GM18519 (cell line): Measurements from ENCODE around the gene ISX.

ENCODE experiments used
- ATAC-seq: cut with Tn5 transposase; IDR thresholded peaks from one replicate; pipeline ENCODE4 v1.9.1; 2021; ENCODE audit warnings: mild to moderate bottlenecking, moderate library complexity; ENCODE audit not compliant: unreplicated experiment, low FRiP score

The ISX gene

DNA sequence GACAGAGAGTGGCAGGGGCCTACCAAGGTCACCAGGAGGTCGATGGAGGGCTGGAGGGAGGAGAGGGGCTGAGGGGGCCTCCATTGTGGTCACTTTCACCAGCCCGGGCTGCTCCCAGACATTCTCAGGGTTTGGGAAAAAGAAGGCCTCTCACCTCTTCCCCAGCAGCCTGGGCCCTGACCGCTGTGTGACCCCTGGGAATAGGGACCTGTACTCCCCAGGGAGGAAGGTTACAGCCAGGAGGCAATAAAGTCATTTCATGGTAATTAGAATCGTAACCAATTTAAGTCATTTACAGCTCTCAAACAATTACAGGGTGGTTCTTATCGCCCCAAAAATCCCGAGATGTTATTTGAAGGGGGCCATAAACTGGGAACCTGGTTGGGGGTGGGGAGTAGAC is 37.8 kb downstream of the ISX start:
- ATAC-seq = no peak

DNA sequence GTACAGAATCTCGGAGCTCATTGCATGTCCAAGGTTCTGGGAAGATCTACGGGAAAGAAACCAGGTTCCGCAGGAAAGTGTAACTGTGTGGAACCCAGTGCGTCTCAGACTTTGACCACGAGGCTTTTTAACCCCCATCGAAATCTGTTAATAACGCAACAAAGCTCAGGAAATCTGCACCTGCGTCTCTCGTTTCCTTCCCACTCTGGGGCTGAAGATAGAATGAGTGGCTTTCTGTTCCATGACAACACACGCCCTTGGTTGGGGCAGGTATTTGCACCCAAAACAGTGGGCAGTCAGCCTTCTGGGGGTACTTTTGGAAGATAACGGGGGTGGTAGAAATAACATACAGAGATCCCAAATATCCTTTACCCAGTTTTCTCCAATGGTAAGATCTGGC is 38.5 kb downstream of the ISX start:
- ATAC-seq = no peak

DNA sequence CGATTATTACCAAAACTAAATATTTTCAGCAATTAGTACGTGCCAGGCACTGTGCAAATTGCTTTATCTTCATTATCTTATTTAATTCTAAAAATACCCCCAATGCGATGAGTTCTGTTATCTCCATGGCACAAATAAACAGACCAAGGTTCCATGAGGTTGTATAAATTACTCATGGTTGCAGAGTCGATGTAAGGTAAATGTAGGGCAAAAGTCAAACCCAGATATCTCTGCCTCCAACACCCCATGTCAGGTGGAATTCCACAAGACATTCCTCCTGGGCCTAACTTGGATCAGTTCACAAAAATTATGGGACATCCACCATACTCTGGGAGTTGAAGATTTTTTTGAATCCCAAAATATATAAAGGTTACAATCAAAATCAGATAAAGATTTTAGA is 43.7 kb downstream of the ISX start:
- no peak for ATAC-seq

DNA sequence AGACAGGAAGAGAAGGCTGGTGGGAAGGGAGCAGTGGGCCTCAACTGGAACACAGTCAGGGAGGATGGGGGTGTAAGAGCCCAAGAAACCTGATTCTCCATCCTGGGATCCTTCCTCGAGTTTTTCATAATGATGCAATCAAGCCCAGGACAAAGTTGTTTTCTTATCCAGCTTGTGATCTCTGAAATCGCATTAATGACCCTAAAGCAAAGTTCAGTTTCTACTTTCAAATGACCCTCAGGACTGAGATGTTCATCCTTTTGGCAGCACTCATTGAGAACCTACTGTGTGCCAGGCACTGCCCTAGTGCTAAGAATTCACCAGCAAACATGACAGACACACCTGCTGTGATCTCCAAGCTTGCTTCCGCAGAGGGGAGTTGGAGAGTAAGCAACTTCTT is 45.3 kb downstream of the ISX start:
- ATAC-seq = no peak

DNA sequence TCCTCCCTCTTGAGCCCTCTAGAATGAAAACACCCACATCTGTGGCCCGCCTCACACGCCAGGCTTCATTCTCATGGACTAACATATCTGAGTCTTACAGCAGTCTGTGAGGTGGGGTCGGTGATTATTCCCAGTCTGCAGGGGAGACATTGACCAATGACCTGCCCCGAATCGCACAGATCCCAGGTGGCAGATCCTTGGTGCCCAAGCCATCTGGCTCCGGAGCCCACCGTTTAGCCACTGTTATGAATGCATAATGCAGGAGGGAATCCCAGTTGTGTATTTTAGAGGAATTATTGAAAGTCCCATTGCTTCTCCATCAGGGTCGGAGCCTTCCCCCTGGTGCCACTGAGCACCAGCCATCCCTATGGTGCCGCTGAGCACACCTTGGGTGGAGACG is 47.4 kb downstream of the ISX start:
- ATAC-seq = no peak

DNA sequence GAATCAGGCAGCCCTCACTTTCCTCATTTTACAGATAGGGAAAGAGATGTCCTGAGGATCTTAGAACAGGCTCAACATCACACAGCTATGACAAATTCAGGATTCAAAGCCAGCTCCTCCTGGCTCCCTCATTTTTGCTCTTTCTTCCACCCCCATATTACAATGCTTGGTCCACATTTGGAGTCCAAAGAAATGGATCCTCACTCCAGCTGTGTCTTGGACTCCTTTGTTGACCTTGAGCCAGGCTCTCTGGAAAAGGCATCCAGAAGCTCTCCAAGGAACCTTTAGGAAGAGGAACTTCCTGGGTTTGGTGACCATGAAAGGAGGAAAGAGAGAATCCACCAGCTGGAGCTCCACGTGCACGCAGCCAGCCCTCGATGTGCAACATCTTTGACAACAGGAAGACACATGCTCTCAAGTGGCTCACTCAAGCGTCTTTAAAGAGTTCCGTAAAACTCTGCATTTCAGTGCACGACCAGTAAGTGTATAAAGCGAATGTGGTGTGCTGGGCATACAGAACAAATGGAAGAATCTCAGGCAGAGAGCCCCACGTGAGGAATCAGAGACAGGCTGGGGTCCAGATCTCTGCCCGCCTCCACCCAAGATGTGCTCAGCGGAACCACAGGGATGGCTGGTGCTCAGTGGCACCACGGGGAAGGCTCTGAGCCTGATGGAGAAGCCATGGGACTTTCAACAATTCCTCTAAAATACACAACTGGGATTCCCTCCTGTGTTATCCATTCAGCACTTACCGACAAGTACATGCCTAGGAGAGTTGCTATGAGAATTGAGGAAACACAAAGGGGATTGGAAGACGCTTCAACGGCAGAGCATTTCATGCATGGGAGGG is 48.4 kb downstream of the ISX start:
- no peak for ATAC-seq

DNA sequence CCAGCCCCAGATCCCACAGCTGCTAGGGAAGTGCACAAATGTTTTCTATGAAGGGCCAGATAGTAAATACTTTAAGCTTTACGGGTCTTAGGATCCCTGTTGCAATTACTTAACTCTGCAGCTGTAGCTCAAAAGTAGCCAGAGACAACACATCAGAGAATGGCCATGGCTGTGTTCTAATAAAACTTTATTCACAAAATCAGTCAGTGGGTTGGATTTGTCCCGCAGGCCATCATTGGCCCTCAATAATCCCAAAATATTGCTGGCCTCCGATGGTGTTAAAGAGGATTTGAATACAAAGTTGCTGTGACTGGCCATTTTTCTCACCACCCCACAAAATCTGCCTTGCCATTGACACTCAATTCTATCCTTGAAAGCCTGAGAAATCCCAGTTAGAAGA is 49.6 kb downstream of the ISX start:
- no peak for ATAC-seq

DNA sequence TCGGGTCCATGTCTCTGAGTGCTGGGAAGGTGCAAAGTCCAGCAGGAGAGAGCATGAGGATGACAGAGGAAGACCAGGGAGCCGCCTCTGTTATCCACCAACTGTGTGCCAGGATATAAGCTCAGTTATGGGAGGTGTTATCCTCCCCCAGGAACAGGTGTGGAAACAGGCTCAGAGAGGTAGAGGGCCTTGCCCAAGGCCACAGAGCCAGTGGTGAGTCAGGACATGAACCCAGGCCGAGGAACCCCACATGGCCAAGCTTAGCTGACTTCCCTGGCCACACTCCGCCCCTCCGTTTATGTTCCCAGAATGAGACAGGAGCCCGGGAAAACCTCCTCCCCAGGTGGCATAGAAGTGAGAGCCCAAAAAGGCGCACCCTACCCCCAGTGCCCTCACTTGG is 50.3 kb downstream of the ISX start:
- no peak for ATAC-seq

DNA sequence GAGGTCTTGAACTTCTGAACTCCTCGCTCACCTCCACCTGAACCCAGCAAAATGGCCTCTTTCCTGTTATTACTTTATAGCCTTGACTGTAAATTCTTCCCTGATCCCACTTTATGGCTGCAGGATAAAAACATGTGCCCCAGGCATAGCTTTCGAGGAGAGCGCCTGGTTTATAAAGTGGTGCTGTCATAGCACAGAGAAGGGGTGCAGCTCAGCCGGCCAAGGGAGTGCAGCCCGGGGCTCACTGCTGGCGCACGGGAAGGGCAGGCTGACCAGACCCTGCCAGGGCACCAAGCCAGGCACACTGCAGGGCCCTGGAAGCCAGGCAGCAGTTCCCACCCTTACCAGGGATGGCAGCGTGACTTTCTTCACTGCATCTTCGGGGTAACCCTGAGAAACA is 50.9 kb downstream of the ISX start:
- ATAC-seq = no peak

DNA sequence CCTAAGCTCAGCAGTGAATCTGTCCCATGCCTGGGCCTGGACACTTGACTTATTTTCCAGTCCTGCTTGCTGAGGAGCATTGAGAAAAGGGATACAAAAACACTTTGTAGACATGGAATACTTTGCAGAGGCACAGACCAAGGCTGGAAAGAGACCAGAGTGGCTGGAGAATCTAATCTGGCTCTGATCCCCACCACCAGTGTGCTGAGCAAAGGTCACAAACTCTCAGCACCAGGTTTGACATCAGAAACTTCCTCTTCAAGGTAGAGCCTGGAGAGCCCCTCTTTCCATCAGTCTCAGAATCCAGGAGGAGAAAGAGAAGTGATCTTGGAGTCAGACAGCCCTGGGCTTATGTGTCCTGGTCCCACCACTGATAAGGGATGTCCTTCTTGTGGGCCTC is 53.5 kb downstream of the ISX start:
- no peak for ATAC-seq

DNA sequence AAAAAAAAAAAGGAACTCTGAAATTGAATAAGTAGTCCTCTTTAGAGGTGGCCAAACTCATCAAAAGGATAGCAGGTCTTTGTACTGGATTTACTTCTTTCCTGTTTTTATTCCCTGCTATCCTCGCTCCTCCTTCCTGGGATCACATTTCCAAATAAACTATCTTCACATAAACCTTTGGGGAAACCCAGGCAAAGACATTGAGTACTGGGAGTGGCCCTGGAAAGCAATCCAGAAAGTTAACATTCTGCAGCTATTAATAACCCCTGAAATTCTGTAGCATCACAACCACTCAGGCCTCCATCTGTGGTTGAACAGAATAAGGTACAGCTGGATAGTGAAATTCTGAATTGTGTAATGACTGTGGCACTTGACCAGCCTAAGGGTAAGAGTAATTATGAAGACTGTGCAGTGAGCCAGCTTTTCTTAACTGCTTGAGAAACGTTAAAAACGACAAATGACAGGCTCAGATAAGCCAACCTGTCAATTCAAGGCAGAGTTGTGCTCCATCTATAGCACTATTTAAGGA is 58.8 kb downstream of the ISX start:
- ATAC-seq = no peak

DNA sequence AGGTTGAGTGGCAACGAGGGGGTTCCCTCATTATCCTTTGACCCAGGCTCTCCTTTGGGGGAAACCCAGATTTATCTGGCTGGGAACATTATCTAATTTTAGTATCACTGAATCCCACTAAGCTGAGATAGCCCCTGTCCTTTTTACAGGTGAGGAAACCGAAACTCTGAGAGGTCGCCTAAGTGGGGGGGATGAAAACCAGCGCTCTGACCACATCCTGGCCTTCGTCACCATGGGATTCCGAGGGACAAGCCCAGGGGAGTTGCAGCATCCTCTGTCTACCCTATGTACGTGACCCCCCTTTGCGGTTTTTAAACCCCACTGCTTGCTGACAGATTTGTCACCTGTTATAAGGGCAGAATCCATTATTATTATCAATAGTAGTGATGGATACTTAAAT is 61.0 kb downstream of the ISX start:
- ATAC-seq = no peak

DNA sequence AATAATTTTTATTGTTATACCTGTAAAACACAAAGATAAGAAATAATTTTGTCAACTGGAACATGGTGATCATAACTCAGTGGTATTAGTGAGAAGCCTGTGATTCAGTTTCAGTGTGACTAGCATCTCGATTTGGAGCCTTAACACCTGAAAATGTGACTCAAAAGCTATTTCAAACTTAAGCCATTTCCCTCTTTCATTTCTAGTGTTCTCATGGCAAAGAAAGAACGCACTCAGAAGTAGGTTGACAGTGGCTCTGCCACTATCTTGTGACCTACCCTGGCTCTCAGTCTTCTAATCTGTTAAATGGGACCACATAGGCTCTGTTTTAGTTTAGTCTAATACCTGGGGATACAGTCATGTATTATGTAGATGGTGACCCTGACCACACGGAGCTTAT is 62.7 kb downstream of the ISX start:
- peak; percentile 35 for ATAC-seq

DNA sequence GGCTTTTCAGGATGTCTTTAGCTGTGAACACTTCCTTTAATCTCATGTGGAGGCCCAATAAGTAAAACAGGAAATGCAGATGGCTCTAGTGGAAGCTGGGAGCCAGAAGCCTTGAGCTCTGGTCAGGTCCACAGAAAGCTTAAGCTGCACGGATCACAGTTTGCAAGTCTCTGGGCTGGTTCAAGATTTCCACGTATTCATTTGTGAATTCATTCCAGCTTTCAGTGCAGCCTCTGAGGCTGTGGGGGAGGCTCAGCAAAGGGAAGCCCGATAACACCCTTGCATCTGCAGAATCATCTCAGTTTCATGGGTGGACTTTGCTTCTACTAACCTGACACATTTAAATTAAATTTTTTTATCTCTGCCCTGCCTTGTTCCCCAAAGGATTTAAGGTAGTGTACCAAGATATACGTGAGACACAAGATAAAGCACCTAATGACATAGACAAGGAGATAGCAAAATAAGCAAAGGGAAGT is 65.6 kb downstream of the ISX start:
- no peak for ATAC-seq

DNA sequence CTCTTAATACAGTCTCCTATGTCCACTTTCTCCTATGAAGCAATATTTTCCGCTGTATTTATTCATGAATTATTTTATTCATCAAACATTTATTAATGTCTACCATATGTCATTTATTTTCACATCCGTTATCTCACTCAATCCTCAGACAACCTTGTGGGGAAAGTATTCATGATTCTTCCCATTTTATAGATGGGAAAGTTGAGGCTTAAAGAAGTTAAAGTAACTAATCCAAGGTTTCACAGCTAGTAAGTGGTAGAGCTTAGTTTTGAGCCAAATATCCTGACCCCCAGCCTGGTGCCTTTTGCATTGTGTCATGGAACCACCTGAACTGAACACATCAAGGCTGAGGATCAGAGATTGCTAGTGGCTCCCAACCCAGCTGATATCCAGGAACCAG is 66.6 kb downstream of the ISX start:
- ATAC-seq = no peak

DNA sequence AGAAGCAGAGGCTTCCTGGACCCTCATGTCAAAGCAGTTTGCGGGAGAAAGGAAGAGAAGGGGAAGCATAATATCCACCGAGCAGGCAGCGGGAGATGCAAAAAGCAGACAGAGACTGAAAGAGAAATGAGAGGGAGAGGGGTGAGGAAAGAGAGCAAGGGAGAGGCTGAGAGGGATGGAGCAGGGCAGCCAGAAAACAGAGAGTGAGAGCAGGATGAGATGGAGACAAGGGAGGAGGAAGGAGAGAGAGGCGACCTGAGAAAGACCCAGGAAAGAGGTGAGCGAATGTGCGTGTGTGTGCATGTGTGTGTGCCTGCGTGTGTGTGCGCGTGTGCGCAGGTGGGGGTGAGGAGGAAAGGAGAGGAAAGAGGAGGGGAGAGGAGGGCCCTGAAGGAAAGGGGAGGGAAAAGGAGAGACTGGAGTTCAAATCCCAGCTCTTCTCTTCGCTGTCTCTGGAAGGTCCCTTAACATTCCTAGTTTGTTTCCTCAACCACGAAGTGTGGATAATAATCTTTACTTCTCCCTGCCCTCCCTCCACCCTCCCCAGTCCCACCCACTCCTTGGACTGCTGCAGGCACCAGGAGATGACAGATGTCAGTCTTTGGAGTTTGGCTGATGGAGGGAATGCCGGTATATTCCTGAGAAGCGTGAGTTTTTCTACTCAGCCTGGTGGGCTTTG is 67.9 kb downstream of the ISX start:
- ATAC-seq = no peak

DNA sequence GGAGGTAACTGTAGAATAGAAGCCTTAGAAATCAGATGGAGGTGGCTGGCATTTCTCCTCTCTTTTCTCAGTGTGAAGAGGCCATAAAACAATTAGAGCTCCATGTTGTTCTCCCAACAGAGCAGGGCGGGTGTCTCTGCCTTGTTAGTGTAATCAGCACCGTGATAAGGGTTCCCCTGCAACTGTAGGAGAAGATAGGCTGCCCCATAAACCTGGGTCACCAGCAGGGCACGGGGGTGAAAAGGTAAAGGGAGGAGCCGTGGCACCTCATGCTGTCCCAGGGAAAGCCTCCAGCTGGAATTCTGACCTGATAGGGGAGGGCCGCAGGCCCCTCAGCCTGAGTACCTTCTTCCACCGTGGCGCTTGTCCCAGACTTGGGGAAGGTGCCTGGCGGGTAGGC is 68.7 kb downstream of the ISX start:
- no peak for ATAC-seq

DNA sequence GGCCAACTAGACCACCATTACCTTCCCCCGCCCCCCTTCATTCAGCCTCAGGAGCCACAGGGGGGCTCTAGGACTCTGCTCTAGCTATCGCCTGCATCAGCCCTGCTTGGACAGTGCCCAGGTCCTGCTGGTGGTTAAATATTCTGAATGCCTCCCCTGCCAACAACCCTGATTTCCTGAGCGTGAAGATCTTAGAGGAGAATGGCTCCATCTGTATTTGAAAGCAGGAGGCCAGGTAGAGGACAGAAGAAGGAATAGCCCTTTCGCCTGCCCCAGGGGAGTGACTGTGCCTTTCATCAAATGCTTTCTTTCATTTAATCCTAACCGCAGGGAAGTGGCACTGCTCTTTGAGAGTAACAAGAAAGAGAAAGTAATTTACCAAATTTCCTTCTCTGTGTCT is 69.2 kb downstream of the ISX start:
- ATAC-seq = no peak
